ENCODE measurements around the gene SERPINB6.

DNA sequence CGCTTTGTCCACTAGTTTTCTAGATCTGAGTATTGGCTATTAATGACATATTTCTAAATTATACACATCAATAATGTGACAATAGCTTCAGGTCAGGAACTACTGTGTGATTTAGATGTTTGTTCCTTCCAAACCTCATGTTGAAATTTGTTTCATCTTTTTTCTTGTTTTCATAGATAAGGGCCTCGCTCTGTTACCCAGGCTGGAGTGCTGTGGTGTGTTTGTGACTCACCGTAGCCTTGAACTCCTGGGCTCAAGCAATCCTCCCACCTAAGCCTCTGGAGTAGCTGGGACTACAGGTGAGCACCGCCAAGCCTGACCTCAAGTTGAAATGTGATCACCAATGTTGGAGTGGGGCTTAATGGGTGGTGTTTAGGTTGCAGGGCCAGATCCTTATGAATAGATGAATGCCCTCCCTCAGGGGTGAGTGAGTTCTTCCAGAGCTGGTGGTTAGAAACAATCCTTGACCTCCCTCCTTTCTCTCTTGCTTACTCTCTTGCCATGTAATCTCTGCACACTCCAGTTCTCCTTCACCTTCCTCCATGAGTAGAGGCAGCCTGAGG is 22.5 kb upstream of the SERPINB6 start:
- TF ChIP-seq, protein P1, sequence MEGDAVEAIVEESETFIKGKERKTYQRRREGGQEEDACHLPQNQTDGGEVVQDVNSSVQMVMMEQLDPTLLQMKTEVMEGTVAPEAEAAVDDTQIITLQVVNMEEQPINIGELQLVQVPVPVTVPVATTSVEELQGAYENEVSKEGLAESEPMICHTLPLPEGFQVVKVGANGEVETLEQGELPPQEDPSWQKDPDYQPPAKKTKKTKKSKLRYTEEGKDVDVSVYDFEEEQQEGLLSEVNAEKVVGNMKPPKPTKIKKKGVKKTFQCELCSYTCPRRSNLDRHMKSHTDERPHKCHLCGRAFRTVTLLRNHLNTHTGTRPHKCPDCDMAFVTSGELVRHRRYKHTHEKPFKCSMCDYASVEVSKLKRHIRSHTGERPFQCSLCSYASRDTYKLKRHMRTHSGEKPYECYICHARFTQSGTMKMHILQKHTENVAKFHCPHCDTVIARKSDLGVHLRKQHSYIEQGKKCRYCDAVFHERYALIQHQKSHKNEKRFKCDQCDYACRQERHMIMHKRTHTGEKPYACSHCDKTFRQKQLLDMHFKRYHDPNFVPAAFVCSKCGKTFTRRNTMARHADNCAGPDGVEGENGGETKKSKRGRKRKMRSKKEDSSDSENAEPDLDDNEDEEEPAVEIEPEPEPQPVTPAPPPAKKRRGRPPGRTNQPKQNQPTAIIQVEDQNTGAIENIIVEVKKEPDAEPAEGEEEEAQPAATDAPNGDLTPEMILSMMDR (IDR thresholded peaks at IDR 0.05; ENCODE audit: insufficient read depth, low read length): no peak
- no peak for TF ChIP-seq SPI1 (IDR thresholded peaks at IDR 0.05; ENCODE audit: borderline replicate concordance, low read depth)
- TF ChIP-seq, protein P2, sequence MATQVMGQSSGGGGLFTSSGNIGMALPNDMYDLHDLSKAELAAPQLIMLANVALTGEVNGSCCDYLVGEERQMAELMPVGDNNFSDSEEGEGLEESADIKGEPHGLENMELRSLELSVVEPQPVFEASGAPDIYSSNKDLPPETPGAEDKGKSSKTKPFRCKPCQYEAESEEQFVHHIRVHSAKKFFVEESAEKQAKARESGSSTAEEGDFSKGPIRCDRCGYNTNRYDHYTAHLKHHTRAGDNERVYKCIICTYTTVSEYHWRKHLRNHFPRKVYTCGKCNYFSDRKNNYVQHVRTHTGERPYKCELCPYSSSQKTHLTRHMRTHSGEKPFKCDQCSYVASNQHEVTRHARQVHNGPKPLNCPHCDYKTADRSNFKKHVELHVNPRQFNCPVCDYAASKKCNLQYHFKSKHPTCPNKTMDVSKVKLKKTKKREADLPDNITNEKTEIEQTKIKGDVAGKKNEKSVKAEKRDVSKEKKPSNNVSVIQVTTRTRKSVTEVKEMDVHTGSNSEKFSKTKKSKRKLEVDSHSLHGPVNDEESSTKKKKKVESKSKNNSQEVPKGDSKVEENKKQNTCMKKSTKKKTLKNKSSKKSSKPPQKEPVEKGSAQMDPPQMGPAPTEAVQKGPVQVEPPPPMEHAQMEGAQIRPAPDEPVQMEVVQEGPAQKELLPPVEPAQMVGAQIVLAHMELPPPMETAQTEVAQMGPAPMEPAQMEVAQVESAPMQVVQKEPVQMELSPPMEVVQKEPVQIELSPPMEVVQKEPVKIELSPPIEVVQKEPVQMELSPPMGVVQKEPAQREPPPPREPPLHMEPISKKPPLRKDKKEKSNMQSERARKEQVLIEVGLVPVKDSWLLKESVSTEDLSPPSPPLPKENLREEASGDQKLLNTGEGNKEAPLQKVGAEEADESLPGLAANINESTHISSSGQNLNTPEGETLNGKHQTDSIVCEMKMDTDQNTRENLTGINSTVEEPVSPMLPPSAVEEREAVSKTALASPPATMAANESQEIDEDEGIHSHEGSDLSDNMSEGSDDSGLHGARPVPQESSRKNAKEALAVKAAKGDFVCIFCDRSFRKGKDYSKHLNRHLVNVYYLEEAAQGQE (IDR thresholded peaks at IDR 0.05; ENCODE audit: insufficient replicate concordance, low read depth): no peak
- TF ChIP-seq POLR2AphosphoS5 (IDR thresholded peaks at IDR 0.05; ENCODE audit: low read depth): no peak

All from HL-60 (cell line).